ENCODE data around the gene MAGED1. TPM values are rescaled to one million over a fixed set of nuclear protein-coding genes. Genes with fewer than 3 reads are reported as not detected.

The MAGED1 gene
- total RNA-seq, 1 experiment from 2014 or later = 151 TPM

DNA sequence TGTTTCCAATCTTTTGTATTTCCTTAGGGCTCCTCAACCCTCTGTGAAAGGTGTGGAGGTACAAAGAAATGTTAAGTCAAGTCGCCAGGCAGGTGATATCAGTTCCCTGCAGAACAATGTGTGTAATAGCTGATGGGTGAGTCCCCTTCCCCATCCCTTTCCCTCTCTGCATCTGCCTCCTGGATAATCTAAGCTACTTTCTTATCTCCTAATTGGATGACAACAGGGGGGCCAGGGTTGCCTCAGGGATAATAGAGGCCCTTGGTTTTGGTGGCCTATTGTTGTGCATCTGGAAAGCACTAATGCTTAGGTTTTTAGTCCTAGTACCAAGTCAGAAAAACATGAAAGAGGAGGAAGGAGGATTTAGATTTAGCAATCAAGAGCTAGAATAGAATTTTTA lies 29.1 kb downstream of the MAGED1 start:
- ChIA-PET POLR2A (no interaction called here), CTCF (no interaction called here)
- ATAC-seq (no peak), DNase-seq (ENCODE audit: low read depth, low spot score) (no peak)
- in situ Hi-C loops (cut with HindIII; ENCODE audit: low pct_unique_long_range_greater_than_20kb, low sequenced_read_pairs) = no loop called here
- no peak overlapping the region for H3K27ac ChIP-seq (ENCODE audit: low read length)
- no peaks in the 10 kb centered on the region for H3K9me3 ChIP-seq (ENCODE audit: control insufficient read depth, insufficient read depth, low read depth, low read length)
- no peaks in the 10 kb centered on the region for H3K27me3 ChIP-seq (ENCODE audit: control insufficient read depth, insufficient read depth, low read length)
- no peaks in the 10 kb centered on the region for H3K36me3 ChIP-seq (ENCODE audit: control insufficient read depth, insufficient read depth, low read length)
- intact Hi-C loops (cut with micrococcal nuclease; ENCODE audit: unreplicated experiment) = no loop called here
- no peaks in the 10 kb centered on the region for H3K4me1 ChIP-seq (ENCODE audit: control insufficient read depth, insufficient read depth, low read length)
- BruUV-seq (replicated peaks) = no TSS peak
- no peak overlapping the region for H3K4me3 ChIP-seq (ENCODE audit: low read depth in 2 of 2, low read length in 2 of 2)
- TF ChIP-seq, protein P1, sequence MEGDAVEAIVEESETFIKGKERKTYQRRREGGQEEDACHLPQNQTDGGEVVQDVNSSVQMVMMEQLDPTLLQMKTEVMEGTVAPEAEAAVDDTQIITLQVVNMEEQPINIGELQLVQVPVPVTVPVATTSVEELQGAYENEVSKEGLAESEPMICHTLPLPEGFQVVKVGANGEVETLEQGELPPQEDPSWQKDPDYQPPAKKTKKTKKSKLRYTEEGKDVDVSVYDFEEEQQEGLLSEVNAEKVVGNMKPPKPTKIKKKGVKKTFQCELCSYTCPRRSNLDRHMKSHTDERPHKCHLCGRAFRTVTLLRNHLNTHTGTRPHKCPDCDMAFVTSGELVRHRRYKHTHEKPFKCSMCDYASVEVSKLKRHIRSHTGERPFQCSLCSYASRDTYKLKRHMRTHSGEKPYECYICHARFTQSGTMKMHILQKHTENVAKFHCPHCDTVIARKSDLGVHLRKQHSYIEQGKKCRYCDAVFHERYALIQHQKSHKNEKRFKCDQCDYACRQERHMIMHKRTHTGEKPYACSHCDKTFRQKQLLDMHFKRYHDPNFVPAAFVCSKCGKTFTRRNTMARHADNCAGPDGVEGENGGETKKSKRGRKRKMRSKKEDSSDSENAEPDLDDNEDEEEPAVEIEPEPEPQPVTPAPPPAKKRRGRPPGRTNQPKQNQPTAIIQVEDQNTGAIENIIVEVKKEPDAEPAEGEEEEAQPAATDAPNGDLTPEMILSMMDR (IDR thresholded peaks at IDR 0.05) = no peak
- TF ChIP-seq TCF7L2 (IDR thresholded peaks at IDR 0.05; ENCODE audit: low read depth, low read length) = no peak
- no peak for TF ChIP-seq POLR2AphosphoS5 (IDR thresholded peaks at IDR 0.05; ENCODE audit: low read depth, low read length)
- no peak for TF ChIP-seq SIN3A (IDR thresholded peaks at IDR 0.05; ENCODE audit: borderline replicate concordance, insufficient read depth, low read depth, low read length)
- TF ChIP-seq, protein P2, sequence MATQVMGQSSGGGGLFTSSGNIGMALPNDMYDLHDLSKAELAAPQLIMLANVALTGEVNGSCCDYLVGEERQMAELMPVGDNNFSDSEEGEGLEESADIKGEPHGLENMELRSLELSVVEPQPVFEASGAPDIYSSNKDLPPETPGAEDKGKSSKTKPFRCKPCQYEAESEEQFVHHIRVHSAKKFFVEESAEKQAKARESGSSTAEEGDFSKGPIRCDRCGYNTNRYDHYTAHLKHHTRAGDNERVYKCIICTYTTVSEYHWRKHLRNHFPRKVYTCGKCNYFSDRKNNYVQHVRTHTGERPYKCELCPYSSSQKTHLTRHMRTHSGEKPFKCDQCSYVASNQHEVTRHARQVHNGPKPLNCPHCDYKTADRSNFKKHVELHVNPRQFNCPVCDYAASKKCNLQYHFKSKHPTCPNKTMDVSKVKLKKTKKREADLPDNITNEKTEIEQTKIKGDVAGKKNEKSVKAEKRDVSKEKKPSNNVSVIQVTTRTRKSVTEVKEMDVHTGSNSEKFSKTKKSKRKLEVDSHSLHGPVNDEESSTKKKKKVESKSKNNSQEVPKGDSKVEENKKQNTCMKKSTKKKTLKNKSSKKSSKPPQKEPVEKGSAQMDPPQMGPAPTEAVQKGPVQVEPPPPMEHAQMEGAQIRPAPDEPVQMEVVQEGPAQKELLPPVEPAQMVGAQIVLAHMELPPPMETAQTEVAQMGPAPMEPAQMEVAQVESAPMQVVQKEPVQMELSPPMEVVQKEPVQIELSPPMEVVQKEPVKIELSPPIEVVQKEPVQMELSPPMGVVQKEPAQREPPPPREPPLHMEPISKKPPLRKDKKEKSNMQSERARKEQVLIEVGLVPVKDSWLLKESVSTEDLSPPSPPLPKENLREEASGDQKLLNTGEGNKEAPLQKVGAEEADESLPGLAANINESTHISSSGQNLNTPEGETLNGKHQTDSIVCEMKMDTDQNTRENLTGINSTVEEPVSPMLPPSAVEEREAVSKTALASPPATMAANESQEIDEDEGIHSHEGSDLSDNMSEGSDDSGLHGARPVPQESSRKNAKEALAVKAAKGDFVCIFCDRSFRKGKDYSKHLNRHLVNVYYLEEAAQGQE (IDR thresholded peaks at IDR 0.05; ENCODE audit: insufficient read depth in 1 of 2, low read depth in 2 of 2, low read length in 1 of 2) = no peak

DNA sequence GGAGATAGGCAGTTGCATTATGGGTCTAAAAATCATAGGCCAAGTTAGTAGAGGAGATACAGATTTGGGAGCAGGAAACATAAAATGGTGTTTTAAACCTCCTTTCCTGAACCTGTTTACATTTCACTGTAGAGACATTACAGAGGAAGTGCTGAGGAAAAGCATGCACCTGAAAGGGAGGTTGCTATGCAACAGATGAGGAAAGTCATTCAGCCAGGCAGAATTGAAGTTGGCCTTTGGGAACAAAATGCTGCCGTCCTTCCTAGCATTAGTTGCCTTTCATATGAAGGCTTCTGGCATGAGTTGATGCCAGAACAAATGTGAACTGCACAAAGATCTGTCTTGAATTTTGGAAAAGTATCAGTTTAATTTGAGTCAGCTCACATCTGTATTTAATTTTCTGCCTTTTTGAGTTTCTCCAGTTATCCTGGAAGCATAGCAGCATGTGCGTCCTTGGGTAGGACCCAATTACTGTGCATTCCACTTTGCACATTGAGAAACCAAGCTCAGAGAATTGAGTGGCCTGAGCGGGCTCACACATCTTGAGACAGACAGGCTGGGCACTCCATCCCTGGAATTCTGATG lies 38.2 kb downstream of the MAGED1 start:
- H3K36me3 ChIP-seq (ENCODE audit: control insufficient read depth, insufficient read depth, low read length) = no peaks in the 10 kb centered on the region
- in situ Hi-C loops (cut with HindIII; ENCODE audit: low pct_unique_long_range_greater_than_20kb, low sequenced_read_pairs) (no loop called here), intact Hi-C loops (cut with micrococcal nuclease; ENCODE audit: unreplicated experiment) (no loop called here)
- no peaks in the 10 kb centered on the region for H3K27me3 ChIP-seq (ENCODE audit: control insufficient read depth, insufficient read depth, low read length)
- H3K27ac ChIP-seq (ENCODE audit: low read length) = no peak overlapping the region
- no peaks in the 10 kb centered on the region for H3K4me1 ChIP-seq (ENCODE audit: control insufficient read depth, insufficient read depth, low read length)
- no peak overlapping the region for H3K4me3 ChIP-seq (ENCODE audit: low read depth in 2 of 2, low read length in 2 of 2)
- TF ChIP-seq, protein P1 (IDR thresholded peaks at IDR 0.05) = no peak
- TF ChIP-seq TCF7L2 (IDR thresholded peaks at IDR 0.05; ENCODE audit: low read depth, low read length) (no peak), SIN3A (IDR thresholded peaks at IDR 0.05; ENCODE audit: borderline replicate concordance, insufficient read depth, low read depth, low read length) (no peak), POLR2AphosphoS5 (IDR thresholded peaks at IDR 0.05; ENCODE audit: low read depth, low read length) (no peak)
- TF ChIP-seq, protein P2 (IDR thresholded peaks at IDR 0.05; ENCODE audit: insufficient read depth in 1 of 2, low read depth in 2 of 2, low read length in 1 of 2) = no peak
- BruUV-seq (replicated peaks) = no TSS peak
- ATAC-seq (no peak), DNase-seq (ENCODE audit: low read depth, low spot score) (no peak)
- ChIA-PET POLR2A (no interaction called here), CTCF (no interaction called here)
- no peaks in the 10 kb centered on the region for H3K9me3 ChIP-seq (ENCODE audit: control insufficient read depth, insufficient read depth, low read depth, low read length)

Data from Panc1 (cell line).